GM19043 (cell line): ENCODE results near the gene MYBPH.

Experiments used
- ATAC-seq: cut with Tn5 transposase; IDR thresholded peaks from one replicate; pipeline ENCODE4 v1.9.1; 2021; ENCODE audit warnings: low read depth; ENCODE audit not compliant: unreplicated experiment

Gene MYBPH

DNA sequence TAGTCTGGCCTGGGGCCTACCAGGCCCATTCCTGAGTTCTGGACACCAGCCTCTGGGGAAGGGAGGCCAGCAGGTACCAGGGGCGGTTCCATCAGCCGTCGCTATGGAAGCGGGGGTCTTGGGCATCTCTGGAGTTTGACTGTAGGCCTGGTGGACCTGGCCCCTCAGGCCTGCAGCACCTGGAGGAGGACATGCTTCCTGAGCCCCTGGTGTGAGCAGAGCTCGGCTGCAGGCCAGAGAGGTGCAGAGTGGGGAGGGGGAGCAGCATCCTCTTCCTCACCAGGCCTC lies 7.8 kb downstream of the MYBPH start:
- no peak for ATAC-seq

DNA sequence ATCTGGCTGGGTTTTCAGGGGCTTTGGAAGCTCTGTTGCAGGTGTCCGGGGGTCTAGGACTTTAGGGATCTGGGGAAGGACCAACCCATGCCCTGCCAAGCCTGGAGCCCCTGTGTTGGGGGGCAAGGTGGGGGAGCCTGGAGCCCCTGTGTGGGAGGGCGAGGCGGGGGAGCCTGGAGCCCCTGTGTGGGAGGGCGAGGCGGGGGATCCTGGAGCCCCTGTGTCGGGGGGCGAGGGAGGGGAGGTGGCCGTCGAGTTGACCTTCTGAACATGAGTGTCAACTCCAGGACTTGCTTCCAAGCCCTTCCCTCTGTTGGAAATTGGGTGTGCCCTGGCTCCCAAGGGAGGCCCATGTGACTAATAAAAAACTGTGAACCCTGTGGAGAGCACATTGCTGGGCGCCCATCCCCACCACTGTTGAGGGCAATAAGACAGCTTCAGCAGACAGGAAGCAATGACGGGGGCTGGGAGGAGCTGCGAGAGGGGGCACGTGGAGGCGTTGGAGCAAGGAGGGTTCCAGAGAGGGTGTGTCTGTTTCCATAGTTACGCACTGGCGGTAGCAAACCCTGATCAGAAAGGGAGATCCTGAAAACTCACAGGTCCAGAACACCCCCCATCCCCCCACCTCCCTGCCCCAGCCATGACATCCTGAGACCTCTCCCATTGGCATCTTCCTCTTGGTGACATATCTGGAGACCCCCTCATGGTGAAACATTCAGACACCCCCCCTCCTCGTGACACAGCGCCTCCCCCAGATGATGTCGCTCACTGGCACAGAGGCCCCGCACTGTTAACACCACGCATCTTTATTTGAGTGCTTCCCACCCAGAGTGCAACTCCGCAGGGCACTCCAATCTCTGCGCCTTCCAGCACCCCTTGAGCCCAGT lies 8.4 kb downstream of the MYBPH start:
- no peak for ATAC-seq

DNA sequence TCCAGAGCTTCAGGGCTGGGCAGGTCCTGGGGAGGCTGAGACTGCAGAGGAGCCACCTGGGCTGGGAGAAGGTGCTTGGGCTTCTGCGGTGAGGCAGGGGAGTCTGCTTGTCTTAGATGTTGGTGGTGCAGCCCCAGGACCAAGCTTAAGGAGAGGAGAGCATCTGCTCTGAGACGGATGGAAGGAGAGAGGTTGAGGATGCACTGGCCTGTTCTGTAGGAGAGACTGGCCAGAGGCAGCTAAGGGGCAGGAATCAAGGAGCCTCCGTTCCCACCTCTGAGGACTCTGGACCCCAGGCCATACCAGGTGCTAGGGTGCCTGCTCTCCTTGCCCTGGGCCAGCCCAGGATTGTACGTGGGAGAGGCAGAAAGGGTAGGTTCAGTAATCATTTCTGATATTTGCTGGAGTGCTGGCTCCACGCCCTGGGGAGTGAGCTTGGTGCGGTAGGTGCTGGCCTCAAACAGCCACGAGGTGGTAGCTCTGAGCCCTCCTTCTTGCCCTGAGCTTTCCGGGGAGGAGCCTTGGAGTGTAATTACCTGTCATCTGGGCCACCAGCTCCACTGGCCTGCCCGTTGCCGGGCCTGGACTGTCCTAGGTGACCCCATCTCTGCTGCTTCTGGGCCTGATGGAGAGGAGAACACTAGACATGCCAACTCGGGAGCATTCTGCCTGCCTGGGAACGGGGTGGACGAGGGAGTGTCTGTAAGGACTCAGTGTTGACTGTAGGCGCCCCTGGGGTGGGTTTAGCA lies 9.3 kb downstream of the MYBPH start:
- no peak for ATAC-seq

DNA sequence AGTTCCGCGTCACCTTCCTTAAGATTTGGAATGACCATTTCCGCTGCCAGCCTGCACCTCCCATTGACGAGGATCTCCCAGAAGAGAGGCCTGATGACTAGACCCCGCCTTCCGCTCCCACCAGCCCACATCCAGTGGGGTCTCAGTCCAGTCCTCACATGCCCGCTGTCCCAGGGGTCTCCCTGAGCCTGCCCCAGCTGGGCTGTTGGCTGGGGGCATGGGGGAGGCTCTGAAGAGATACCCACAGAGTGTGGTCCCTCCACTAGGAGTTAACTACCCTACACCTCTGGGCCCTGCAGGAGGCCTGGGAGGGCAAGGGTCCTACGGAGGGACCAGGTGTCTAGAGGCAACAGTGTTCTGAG lies 9.8 kb downstream of the MYBPH start:
- ATAC-seq, result no peak

GRCh38 chr1:203165101-203165799 lies 10.4 kb downstream of the MYBPH start:
- no peak for ATAC-seq

GRCh38 chr1:203163891-203164635 lies 11.6 kb downstream of the MYBPH start:
- ATAC-seq, result no peak

- no peak for ATAC-seq
Measured at GRCh38 chr1:203162403-203162802, 13.2 kb downstream of the MYBPH start.

GRCh38 chr1:203161703-203162102 lies 13.9 kb downstream of the MYBPH start:
- ATAC-seq, result no peak

- ATAC-seq, result no peak
Measured at GRCh38 chr1:203161175-203161574, 14.5 kb downstream of the MYBPH start.

GRCh38 chr1:203159844-203160243 lies 15.8 kb downstream of the MYBPH start:
- ATAC-seq, result no peak

DNA sequence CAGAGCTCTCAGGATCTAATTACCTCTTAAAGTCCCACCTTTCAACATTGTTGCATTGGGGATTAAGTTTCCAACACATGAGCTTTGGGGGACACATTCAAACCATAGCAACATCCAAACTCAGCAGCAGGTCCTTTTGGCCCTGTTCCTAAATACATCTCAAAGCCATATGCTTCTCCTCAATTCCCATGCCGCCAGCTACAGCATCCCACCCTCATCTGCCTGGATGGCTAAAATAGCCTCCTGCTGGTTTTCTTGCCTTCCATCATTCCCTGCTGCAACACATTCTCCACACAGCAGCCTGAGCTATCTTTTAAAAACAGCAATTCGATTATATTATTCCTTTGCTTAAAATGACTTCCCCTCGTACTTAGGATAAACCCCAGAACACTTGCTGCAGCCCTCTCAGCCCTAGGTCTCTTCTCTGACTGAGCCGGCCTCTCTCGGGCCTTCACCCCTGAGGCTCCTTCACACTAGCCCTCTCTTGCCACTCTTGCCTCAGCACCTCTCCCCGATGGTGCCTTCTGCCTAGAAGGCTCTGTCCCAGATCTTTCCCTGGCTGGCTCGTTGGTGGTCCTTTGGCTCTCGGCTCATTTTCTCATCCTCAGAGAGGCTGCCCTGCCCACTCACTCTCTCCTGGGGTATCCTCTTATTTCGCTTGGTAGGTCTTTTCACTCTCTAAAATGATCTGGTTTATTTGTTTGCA lies 16.5 kb downstream of the MYBPH start:
- ATAC-seq, result no peak

GRCh38 chr1:203158423-203158822 lies 17.2 kb downstream of the MYBPH start:
- no peak for ATAC-seq

- no peak for ATAC-seq
Measured at GRCh38 chr1:203156280-203156679, 19.3 kb downstream of the MYBPH start.

- ATAC-seq, result no peak
Measured at GRCh38 chr1:203153989-203154821, 21.4 kb downstream of the MYBPH start.

DNA sequence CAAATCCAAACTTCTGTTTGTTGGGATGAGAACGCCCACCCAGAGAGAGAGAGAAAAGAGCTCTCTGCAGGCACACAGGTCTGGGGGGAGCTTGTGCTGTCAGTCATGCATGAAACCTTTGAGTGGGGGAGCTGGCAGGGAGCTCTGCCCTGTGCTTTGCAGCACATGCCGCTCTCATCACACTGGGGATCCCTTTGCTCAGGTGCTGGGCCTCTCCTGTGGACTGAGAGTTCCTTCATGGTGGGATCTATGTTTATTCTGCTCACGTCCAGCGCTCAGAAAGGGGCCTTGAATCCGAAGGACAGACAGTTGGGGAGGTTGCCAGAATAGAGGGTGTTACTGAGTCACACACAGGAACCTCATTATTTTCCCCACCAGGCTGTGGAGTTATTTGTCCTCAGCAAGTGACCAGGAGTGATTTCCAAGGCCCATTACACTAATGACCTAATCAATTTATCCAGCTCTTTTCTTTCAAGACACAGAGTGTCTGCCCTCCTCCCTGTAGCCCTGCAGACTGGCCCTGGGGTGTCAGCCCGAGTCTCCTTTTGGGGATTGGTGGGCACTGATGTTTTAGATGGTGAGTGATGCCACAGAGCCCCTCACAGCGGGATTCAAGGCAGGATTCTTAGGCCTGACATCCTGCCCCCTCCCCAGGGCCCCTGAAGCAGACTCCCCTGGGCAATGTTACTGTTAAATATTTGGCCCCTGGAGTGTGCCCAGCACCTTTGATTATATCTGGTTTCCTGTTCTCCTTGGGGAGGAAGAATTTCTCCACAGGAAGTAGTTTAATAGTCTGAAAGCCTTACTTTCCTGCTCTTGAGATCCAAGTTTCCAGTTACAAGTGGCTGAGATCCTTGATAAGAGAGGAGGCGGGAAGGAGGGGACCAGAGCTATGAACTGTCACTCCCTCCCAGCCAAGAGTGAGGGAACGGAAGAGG lies 22.3 kb downstream of the MYBPH start:
- no peak for ATAC-seq

DNA sequence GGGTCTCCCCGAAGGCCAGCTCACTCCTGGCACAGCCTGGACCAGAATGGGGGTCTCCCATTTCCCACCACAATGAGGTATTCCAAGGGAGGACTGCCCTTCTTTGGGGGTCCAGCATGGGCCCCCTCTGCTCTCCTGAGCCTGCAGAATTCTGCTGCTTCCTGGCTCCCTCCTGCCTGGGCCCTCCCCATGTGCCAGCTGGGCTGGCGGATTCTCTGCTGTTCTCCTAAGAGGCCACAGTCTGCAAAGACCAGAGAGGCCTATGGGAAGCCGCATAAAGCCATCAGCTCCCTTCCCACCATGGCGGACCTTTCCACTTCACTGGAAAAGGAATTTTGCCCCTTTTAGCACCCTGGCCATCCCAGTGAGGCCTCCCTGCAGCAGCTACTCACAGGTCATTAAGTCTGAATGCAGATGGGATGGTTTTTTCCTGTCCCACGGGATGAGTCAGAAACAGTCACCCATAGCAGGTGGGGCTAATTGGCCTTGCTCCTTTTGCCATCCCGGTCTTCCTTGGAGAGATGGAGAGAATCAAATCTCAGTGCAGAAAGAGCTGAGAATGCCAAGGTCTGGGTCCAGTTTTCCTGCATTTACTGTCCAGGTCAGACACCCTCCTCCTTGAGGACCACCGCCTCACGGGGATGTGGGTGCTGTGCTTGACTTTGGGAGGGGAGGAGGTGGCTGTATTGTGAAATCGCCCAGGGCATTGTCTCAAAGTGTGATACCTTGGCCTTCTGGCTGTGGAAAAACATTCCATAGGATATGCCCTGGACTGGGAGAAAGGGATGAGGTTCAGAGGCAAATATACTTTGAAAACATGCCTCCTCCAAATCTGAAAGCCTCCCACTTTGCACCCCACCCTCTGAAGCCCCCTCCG lies 23.2 kb downstream of the MYBPH start:
- no peak for ATAC-seq

- no peak for ATAC-seq
Measured at GRCh38 chr1:203151362-203152157, 24.1 kb downstream of the MYBPH start.
